HEK293 (cell line): Measurements from ENCODE around the gene RPL15.

Source experiments
- GFI1B ChIP-seq: fragments of 450-650 bp; formaldehyde crosslinking; IDR thresholded peaks from 2 replicates; pipeline ENCODE4 v1.5.1; 2016; ENCODE audit warnings: missing biosample characterization, missing genetic modification characterization
- HOXC10 ChIP-seq: sonication (generic); formaldehyde crosslinking; IDR thresholded peaks from 2 replicates; pipeline ENCODE4 v1.8.1; 2023; ENCODE audit warnings: mild to moderate bottlenecking, missing genetic modification reagents
- KLF7 ChIP-seq: fragments of 450-650 bp; formaldehyde crosslinking; IDR thresholded peaks from 2 replicates; pipeline ENCODE4 v1.5.1; 2016; ENCODE audit warnings: missing biosample characterization, missing genetic modification characterization, borderline replicate concordance
- REPIN1 ChIP-seq: fragments of 450-650 bp; formaldehyde crosslinking; IDR thresholded peaks from 2 replicates; pipeline ENCODE4 v1.5.1; 2017; ENCODE audit warnings: missing biosample characterization, missing genetic modification characterization, low read depth
- SP3 ChIP-seq: fragments of 450-650 bp; formaldehyde crosslinking; IDR thresholded peaks from 2 replicates; pipeline ENCODE4 v1.5.1; 2016; ENCODE audit warnings: missing biosample characterization, missing genetic modification characterization
- TRIM28 ChIP-seq: IDR thresholded peaks from 2 replicates; pipeline ENCODE4 v1.6.1; 2011; ENCODE audit warnings: low read length, control low read depth, borderline replicate concordance
- ZFP3 ChIP-seq: fragments of 450-650 bp; formaldehyde crosslinking; IDR thresholded peaks from 2 replicates; pipeline ENCODE4 v1.5.1; 2016; ENCODE audit warnings: low read depth, missing biosample characterization, missing genetic modification characterization
- ZFP37 ChIP-seq: fragments of 450-650 bp; formaldehyde crosslinking; IDR thresholded peaks from 2 replicates; pipeline ENCODE4 v1.5.1; 2016; ENCODE audit warnings: missing biosample characterization, missing genetic modification characterization
- ZNF513 ChIP-seq: fragments of 450-650 bp; IDR thresholded peaks from 2 replicates; pipeline ENCODE4 v1.5.1; 2018; ENCODE audit warnings: missing biosample characterization, missing genetic modification characterization
- ZNF610 ChIP-seq: fragments of 450-650 bp; formaldehyde crosslinking; IDR thresholded peaks from 2 replicates; pipeline ENCODE4 v1.5.1; 2016; ENCODE audit warnings: missing biosample characterization, missing genetic modification characterization, borderline replicate concordance
- ZNF624 ChIP-seq: fragments of 450-650 bp; formaldehyde crosslinking; IDR thresholded peaks from 2 replicates; pipeline ENCODE4 v1.5.1; 2017; ENCODE audit warnings: missing biosample characterization, missing genetic modification characterization
- ZNF626 ChIP-seq: fragments of 450-650 bp; sonication (Bioruptor Pico); formaldehyde crosslinking; IDR thresholded peaks from 2 replicates; pipeline ENCODE4 v1.5.1; 2018; ENCODE audit warnings: missing biosample characterization, missing genetic modification characterization, inconsistent platforms
- ZNF692 ChIP-seq: fragments of 450-650 bp; formaldehyde crosslinking; IDR thresholded peaks from 2 replicates; pipeline ENCODE4 v1.5.1; 2016; ENCODE audit warnings: missing biosample characterization, missing genetic modification characterization
- ZNF701 ChIP-seq: fragments of 450-650 bp; formaldehyde crosslinking; IDR thresholded peaks from 2 replicates; pipeline ENCODE4 v1.5.1; 2016; ENCODE audit warnings: missing biosample characterization, missing genetic modification characterization
- ZNF76 ChIP-seq: fragments of 450-650 bp; formaldehyde crosslinking; IDR thresholded peaks from 2 replicates; pipeline ENCODE4; 2016; ENCODE audit warnings: low read depth, missing biosample characterization, missing genetic modification characterization, borderline replicate concordance
- ZNF785 ChIP-seq: fragments of 450-650 bp; formaldehyde crosslinking; IDR thresholded peaks from 2 replicates; pipeline ENCODE4 v1.5.1; 2016; ENCODE audit warnings: missing biosample characterization, missing genetic modification characterization
- ZSCAN18 ChIP-seq: fragments of 450-650 bp; formaldehyde crosslinking; IDR thresholded peaks from 2 replicates; pipeline ENCODE4 v1.5.1; 2016; ENCODE audit warnings: missing biosample characterization, missing genetic modification characterization
- TF ChIP-seq, protein P1 (sequence below): fragments of 450-650 bp; formaldehyde crosslinking; IDR thresholded peaks from 2 replicates; pipeline ENCODE4 v1.5.1; 2016; ENCODE audit warnings: missing biosample characterization, missing genetic modification characterization
- TF ChIP-seq, protein P2 (sequence below): fragments of 450-650 bp; formaldehyde crosslinking; conservative IDR thresholded peaks from 2 replicates; pipeline ENCODE4 v1.5.1; 2016; ENCODE audit warnings: low read depth, missing biosample characterization, missing genetic modification characterization
- TF ChIP-seq, protein P3 (sequence below): fragments of 450-650 bp; formaldehyde crosslinking; IDR thresholded peaks from 2 replicates; pipeline ENCODE4 v1.5.1; 2016; ENCODE audit warnings: missing biosample characterization, missing genetic modification characterization
- TF ChIP-seq, protein P4 (sequence below): fragments of 450-650 bp; IDR thresholded peaks from 2 replicates; pipeline ENCODE4 v1.5.1; 2018; ENCODE audit warnings: missing biosample characterization, mild to moderate bottlenecking, missing genetic modification characterization

RPL15 gene

GRCh38 chr3:23916886-23917678 is at the start of gene RPL15, which contains the start of gene NKIRAS1 (continued):
- TF ChIP-seq, protein P1, sequence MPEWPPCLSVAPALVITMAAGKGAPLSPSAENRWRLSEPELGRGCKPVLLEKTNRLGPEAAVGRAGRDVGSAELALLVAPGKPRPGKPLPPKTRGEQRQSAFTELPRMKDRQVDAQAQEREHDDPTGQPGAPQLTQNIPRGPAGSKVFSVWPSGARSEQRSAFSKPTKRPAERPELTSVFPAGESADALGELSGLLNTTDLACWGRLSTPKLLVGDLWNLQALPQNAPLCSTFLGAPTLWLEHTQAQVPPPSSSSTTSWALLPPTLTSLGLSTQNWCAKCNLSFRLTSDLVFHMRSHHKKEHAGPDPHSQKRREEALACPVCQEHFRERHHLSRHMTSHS (tag by site-specific recombination): peak; percentile 44; the same call in 1 of the 2 replicates
- TF ChIP-seq ZNF513 (tag by site-specific recombination): peak; percentile 77
- peak; percentile 87 for TF ChIP-seq ZSCAN18
- peak; percentile 68; the same call in 1 of the 2 replicates for TF ChIP-seq ZNF624 (tag by site-specific recombination)
- peak; percentile 54; the same call in 1 of the 2 replicates for TF ChIP-seq ZNF692 (tag by site-specific recombination)
- peak; percentile 97 for TF ChIP-seq ZFP37 (tag by site-specific recombination)
- TF ChIP-seq ZNF785 (tag by site-specific recombination): peak; percentile 88
- TF ChIP-seq, protein P2, sequence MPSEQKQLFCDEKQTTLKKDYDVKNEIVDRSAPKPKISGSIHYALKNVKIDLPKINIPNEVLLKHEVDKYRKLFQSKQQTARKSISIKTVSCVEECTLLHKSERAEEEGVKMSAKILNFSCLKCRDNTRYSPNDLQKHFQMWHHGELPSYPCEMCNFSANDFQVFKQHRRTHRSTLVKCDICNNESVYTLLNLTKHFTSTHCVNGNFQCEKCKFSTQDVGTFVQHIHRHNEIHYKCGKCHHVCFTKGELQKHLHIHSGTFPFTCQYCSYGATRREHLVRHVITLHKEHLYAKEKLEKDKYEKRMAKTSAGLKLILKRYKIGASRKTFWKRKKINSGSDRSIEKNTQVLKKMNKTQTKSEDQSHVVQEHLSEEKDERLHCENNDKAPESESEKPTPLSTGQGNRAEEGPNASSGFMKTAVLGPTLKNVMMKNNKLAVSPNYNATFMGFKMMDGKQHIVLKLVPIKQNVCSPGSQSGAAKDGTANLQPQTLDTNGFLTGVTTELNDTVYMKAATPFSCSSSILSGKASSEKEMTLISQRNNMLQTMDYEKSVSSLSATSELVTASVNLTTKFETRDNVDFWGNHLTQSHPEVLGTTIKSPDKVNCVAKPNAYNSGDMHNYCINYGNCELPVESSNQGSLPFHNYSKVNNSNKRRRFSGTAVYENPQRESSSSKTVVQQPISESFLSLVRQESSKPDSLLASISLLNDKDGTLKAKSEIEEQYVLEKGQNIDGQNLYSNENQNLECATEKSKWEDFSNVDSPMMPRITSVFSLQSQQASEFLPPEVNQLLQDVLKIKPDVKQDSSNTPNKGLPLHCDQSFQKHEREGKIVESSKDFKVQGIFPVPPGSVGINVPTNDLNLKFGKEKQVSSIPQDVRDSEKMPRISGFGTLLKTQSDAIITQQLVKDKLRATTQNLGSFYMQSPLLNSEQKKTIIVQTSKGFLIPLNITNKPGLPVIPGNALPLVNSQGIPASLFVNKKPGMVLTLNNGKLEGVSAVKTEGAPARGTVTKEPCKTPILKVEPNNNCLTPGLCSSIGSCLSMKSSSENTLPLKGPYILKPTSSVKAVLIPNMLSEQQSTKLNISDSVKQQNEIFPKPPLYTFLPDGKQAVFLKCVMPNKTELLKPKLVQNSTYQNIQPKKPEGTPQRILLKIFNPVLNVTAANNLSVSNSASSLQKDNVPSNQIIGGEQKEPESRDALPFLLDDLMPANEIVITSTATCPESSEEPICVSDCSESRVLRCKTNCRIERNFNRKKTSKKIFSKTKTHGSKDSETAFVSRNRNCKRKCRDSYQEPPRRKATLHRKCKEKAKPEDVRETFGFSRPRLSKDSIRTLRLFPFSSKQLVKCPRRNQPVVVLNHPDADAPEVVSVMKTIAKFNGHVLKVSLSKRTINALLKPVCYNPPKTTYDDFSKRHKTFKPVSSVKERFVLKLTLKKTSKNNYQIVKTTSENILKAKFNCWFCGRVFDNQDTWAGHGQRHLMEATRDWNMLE (tag by site-specific recombination): peak; percentile 26; the same call in 1 of the 2 replicates
- TF ChIP-seq KLF7: peak; percentile 84
- TF ChIP-seq TRIM28: peak; percentile 51; the same call in 1 of the 2 replicates
- no peak for TF ChIP-seq HOXC10 (CRISPR knock-in tag)
- peak; percentile 91; the same call in 1 of the 2 replicates for TF ChIP-seq REPIN1 (tag by site-specific recombination)
- peak; percentile 99 for TF ChIP-seq SP3 (tag by site-specific recombination)
- TF ChIP-seq ZFP3: no peak
- TF ChIP-seq ZNF701 (tag by site-specific recombination): peak; percentile 78; the same call in 1 of the 2 replicates
- TF ChIP-seq, protein P3, sequence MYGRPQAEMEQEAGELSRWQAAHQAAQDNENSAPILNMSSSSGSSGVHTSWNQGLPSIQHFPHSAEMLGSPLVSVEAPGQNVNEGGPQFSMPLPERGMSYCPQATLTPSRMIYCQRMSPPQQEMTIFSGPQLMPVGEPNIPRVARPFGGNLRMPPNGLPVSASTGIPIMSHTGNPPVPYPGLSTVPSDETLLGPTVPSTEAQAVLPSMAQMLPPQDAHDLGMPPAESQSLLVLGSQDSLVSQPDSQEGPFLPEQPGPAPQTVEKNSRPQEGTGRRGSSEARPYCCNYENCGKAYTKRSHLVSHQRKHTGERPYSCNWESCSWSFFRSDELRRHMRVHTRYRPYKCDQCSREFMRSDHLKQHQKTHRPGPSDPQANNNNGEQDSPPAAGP (tag by site-specific recombination): peak; percentile 91
- TF ChIP-seq ZNF626 (tag by site-specific recombination): no peak
- peak; percentile 68; the same call in 1 of the 2 replicates for TF ChIP-seq GFI1B (tag by site-specific recombination)
- 0 out of 2 replicates have a peak, but pooled peaks have one; percentile 59 for TF ChIP-seq ZNF610 (tag by site-specific recombination)
- TF ChIP-seq ZNF76: peak; percentile 98
- TF ChIP-seq, protein P4, sequence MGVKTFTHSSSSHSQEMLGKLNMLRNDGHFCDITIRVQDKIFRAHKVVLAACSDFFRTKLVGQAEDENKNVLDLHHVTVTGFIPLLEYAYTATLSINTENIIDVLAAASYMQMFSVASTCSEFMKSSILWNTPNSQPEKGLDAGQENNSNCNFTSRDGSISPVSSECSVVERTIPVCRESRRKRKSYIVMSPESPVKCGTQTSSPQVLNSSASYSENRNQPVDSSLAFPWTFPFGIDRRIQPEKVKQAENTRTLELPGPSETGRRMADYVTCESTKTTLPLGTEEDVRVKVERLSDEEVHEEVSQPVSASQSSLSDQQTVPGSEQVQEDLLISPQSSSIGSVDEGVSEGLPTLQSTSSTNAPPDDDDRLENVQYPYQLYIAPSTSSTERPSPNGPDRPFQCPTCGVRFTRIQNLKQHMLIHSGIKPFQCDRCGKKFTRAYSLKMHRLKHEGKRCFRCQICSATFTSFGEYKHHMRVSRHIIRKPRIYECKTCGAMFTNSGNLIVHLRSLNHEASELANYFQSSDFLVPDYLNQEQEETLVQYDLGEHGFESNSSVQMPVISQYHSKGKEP (tag by site-specific recombination): peak; percentile 46; the same call in 1 of the 2 replicates
